SK-N-SH treated with all-trans-retinoic acid at 6 μM for 48 hours (cell line): ENCODE data around the gene PKLR.

Source experiments
- ATAC-seq: fragments of 200-7000 bp; cut with Tn5 transposase; 3 replicates; pipeline ENCODE4 v1.9.1; 2020; ENCODE audit warnings: mild to moderate bottlenecking, moderate library complexity
- ARNTL ChIP-seq: fragments of 450-650 bp; formaldehyde crosslinking; IDR thresholded peaks from 2 replicates; pipeline ENCODE4 v1.5.0; 2020; ENCODE audit warnings: low read depth, mild to moderate bottlenecking, moderate library complexity, borderline replicate concordance
- BACH2 ChIP-seq: fragments of 250-450 bp; sonication (Bioruptor Pico); IDR thresholded peaks from 2 replicates; pipeline ENCODE4 v1.9.0; 2021; ENCODE audit warnings: mild to moderate bottlenecking, borderline replicate concordance
- CREB5 ChIP-seq: fragments of 250-450 bp; sonication (Bioruptor Pico); IDR thresholded peaks from 2 replicates; pipeline ENCODE4 v1.5.1; 2020; ENCODE audit warnings: low read depth, mild to moderate bottlenecking, moderate library complexity
- CSDC2 ChIP-seq: fragments of 250-450 bp; sonication (Bioruptor Pico); IDR thresholded peaks from 2 replicates; pipeline ENCODE4 v1.5.0; 2020; ENCODE audit warnings: mild to moderate bottlenecking, moderate library complexity
- ESRRG ChIP-seq: fragments of 250-450 bp; sonication (Bioruptor Pico); IDR thresholded peaks from 2 replicates; pipeline ENCODE4 v1.6.1; 2021; ENCODE audit warnings: mild to moderate bottlenecking
- GLIS3 ChIP-seq: fragments of 250-450 bp; sonication (Bioruptor Pico); IDR thresholded peaks from 2 replicates; pipeline ENCODE4 v1.5.0; 2020; ENCODE audit warnings: mild to moderate bottlenecking, moderate library complexity
- ISL1 ChIP-seq: fragments of 250-450 bp; sonication (Bioruptor Pico); IDR thresholded peaks from 2 replicates; pipeline ENCODE4 v2.1.2; 2022; ENCODE audit warnings: mild to moderate bottlenecking, moderate library complexity
- OSR1 ChIP-seq: fragments of 250-450 bp; sonication (Bioruptor Pico); IDR thresholded peaks from 2 replicates; pipeline ENCODE4 v1.8.0; 2022; ENCODE audit warnings: moderate library complexity, mild to moderate bottlenecking, inconsistent platforms
- PPARA ChIP-seq: fragments of 250-450 bp; sonication (Bioruptor Pico); IDR thresholded peaks from 2 replicates; pipeline ENCODE4 v1.5.0; 2020; ENCODE audit warnings: mild to moderate bottlenecking, borderline replicate concordance
- RARB ChIP-seq: fragments of 250-450 bp; sonication (Bioruptor Pico); IDR thresholded peaks from 2 replicates; pipeline ENCODE4 v1.8.0; 2021; ENCODE audit warnings: mild to moderate bottlenecking, moderate library complexity
- SNAI2 ChIP-seq: fragments of 250-450 bp; sonication (Bioruptor Pico); IDR thresholded peaks from 2 replicates; pipeline ENCODE4 v1.5.0; 2020; ENCODE audit warnings: mild to moderate bottlenecking, moderate library complexity
- TCF4 ChIP-seq: fragments of 250-450 bp; sonication (Bioruptor Pico); IDR thresholded peaks from 2 replicates; pipeline ENCODE4 v1.8.0; 2021; ENCODE audit warnings: mild to moderate bottlenecking, moderate library complexity, borderline replicate concordance
- ZC3H10 ChIP-seq: fragments of 250-450 bp; sonication (Bioruptor Pico); IDR thresholded peaks from 2 replicates; pipeline ENCODE4 v1.5.1; 2021; ENCODE audit warnings: mild to moderate bottlenecking, moderate library complexity
- ZFP3 ChIP-seq: fragments of 250-450 bp; sonication (Bioruptor Pico); IDR thresholded peaks from 2 replicates; pipeline ENCODE4 v1.5.0; 2020; ENCODE audit warnings: mild to moderate bottlenecking, moderate library complexity
- ZFP30 ChIP-seq: fragments of 450-650 bp; formaldehyde crosslinking; IDR thresholded peaks from 2 replicates; pipeline ENCODE4 v1.5.0; 2022; ENCODE audit warnings: mild to moderate bottlenecking, moderate library complexity
- ZNF565 ChIP-seq: fragments of 450-650 bp; formaldehyde crosslinking; conservative IDR thresholded peaks from 2 replicates; pipeline ENCODE4 v1.5.0; 2020; ENCODE audit warnings: low read depth, mild to moderate bottlenecking, moderate library complexity
- ZNF70 ChIP-seq: fragments of 450-650 bp; formaldehyde crosslinking; IDR thresholded peaks from 2 replicates; pipeline ENCODE4 v1.5.0; 2020; ENCODE audit warnings: mild to moderate bottlenecking, moderate library complexity
- ZNF8 ChIP-seq: fragments of 450-650 bp; formaldehyde crosslinking; IDR thresholded peaks from 2 replicates; pipeline ENCODE4 v1.5.0; 2020; ENCODE audit warnings: mild to moderate bottlenecking, moderate library complexity
- TF ChIP-seq, protein P1 (sequence below): fragments of 250-450 bp; sonication (Bioruptor Pico); IDR thresholded peaks from 2 replicates; pipeline ENCODE4 v1.5.0; 2020; ENCODE audit warnings: mild to moderate bottlenecking, moderate library complexity
- TF ChIP-seq, protein P2 (sequence below): fragments of 250-450 bp; sonication (Bioruptor Pico); IDR thresholded peaks from 2 replicates; pipeline ENCODE4 v1.8.0; 2021; ENCODE audit warnings: low read depth, mild to moderate bottlenecking, moderate library complexity, borderline replicate concordance
- TF ChIP-seq, protein P3 (sequence below): fragments of 250-450 bp; sonication (Bioruptor Pico); IDR thresholded peaks from 2 replicates; pipeline ENCODE4 v1.5.1; 2021; ENCODE audit warnings: mild to moderate bottlenecking, moderate library complexity

PKLR gene

GRCh38 chr1:155269381-155269780 lies 31.9 kb downstream of the PKLR start:
- TF ChIP-seq ARNTL (CRISPR knock-in tag) (no peak), ZNF8 (CRISPR knock-in tag) (no peak), ESRRG (no peak), BACH2 (CRISPR knock-in tag) (no peak), OSR1 (no peak), CSDC2 (no peak), GLIS3 (CRISPR knock-in tag) (no peak)
- TF ChIP-seq, protein P1, sequence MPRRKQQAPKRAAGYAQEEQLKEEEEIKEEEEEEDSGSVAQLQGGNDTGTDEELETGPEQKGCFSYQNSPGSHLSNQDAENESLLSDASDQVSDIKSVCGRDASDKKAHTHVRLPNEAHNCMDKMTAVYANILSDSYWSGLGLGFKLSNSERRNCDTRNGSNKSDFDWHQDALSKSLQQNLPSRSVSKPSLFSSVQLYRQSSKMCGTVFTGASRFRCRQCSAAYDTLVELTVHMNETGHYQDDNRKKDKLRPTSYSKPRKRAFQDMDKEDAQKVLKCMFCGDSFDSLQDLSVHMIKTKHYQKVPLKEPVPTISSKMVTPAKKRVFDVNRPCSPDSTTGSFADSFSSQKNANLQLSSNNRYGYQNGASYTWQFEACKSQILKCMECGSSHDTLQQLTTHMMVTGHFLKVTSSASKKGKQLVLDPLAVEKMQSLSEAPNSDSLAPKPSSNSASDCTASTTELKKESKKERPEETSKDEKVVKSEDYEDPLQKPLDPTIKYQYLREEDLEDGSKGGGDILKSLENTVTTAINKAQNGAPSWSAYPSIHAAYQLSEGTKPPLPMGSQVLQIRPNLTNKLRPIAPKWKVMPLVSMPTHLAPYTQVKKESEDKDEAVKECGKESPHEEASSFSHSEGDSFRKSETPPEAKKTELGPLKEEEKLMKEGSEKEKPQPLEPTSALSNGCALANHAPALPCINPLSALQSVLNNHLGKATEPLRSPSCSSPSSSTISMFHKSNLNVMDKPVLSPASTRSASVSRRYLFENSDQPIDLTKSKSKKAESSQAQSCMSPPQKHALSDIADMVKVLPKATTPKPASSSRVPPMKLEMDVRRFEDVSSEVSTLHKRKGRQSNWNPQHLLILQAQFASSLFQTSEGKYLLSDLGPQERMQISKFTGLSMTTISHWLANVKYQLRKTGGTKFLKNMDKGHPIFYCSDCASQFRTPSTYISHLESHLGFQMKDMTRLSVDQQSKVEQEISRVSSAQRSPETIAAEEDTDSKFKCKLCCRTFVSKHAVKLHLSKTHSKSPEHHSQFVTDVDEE = no peak
- TF ChIP-seq, protein P2, sequence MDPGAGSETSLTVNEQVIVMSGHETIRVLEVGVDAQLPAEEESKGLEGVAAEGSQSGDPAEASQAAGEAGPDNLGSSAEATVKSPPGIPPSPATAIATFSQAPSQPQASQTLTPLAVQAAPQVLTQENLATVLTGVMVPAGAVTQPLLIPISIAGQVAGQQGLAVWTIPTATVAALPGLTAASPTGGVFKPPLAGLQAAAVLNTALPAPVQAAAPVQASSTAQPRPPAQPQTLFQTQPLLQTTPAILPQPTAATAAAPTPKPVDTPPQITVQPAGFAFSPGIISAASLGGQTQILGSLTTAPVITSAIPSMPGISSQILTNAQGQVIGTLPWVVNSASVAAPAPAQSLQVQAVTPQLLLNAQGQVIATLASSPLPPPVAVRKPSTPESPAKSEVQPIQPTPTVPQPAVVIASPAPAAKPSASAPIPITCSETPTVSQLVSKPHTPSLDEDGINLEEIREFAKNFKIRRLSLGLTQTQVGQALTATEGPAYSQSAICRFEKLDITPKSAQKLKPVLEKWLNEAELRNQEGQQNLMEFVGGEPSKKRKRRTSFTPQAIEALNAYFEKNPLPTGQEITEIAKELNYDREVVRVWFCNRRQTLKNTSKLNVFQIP (CRISPR knock-in tag) = no peak
- TF ChIP-seq, protein P3, sequence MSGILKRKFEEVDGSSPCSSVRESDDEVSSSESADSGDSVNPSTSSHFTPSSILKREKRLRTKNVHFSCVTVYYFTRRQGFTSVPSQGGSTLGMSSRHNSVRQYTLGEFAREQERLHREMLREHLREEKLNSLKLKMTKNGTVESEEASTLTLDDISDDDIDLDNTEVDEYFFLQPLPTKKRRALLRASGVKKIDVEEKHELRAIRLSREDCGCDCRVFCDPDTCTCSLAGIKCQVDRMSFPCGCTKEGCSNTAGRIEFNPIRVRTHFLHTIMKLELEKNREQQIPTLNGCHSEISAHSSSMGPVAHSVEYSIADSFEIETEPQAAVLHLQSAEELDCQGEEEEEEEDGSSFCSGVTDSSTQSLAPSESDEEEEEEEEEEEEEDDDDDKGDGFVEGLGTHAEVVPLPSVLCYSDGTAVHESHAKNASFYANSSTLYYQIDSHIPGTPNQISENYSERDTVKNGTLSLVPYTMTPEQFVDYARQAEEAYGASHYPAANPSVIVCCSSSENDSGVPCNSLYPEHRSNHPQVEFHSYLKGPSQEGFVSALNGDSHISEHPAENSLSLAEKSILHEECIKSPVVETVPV (CRISPR knock-in tag) = no peak
- no peak for ATAC-seq

GRCh38 chr1:155268630-155269029 lies 32.6 kb downstream of the PKLR start:
- ATAC-seq = no peak
- TF ChIP-seq ZNF565 (CRISPR knock-in tag) (no peak), SNAI2 (CRISPR knock-in tag) (no peak), OSR1 (no peak), ZC3H10 (CRISPR knock-in tag) (no peak)

- ATAC-seq = no peak
- TF ChIP-seq ZNF565 (CRISPR knock-in tag) = no peak
- no peak for TF ChIP-seq OSR1
- TF ChIP-seq ISL1 = no peak
- no peak for TF ChIP-seq PPARA (CRISPR knock-in tag)
- TF ChIP-seq TCF4 (CRISPR knock-in tag) = no peak
- TF ChIP-seq GLIS3 (CRISPR knock-in tag) = no peak
- no peak for TF ChIP-seq ZNF8 (CRISPR knock-in tag)
- TF ChIP-seq, protein P1 = no peak
- TF ChIP-seq ZC3H10 (CRISPR knock-in tag) = no peak
- TF ChIP-seq ZNF70 (CRISPR knock-in tag) = no peak
- TF ChIP-seq ZFP30 (CRISPR knock-in tag) = no peak
- no peak for TF ChIP-seq CREB5 (CRISPR knock-in tag)
- no peak for TF ChIP-seq RARB
- no peak for TF ChIP-seq ZFP3 (CRISPR knock-in tag)
- TF ChIP-seq BACH2 (CRISPR knock-in tag) = no peak
- no peak for TF ChIP-seq CSDC2
- TF ChIP-seq SNAI2 (CRISPR knock-in tag) = no peak
- TF ChIP-seq, protein P2 (CRISPR knock-in tag) = no peak
Measured at GRCh38 chr1:155267373-155267772, 33.9 kb downstream of the PKLR start.
